Measurements from ENCODE around the gene BCAS3.

DNA sequence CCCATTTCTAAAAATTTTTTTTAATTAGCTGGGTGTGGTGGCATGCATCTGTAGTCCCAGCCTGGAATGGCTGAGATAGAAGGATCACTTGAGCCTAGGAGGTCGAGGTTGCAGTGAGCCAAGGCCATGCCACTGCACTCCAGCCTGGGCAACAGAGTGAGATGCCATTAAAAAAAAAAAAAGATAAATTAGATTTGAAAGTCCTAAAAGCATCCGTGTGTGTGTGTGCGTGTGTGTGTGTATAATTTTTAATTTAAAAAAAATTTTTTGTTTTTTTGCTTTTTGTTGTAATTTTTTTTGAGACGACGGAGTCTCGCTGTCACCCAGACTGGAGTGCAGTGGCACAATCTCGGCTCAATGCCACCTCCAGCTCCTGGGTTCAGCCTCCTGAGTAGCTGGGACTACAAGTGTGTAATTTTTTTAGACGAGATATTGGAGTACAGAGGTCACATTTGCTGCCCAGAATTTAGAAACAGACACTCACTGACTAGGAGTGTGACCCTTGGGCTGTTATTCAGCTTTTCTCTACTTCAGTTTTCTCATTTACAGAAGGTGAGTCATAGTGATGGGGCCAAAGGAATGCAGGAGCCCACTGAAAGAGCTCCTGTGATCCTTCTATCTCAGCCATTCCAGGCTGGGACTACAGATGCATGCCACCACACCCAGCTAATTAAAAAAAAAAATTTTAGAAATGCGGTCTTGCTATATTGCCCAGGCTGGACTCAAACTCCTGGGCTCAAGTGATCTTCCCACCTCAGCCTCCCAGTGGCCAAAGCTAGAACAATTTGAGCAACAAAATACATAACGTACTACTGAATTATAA, 749.0 kb downstream of the BCAS3 start:
- TF ChIP-seq SP1 (IDR thresholded peaks at IDR 0.05) (no peak), ARNT (IDR thresholded peaks at IDR 0.05) (no peak), FOXM1 (IDR thresholded peaks at IDR 0.05; ENCODE audit: borderline replicate concordance) (no peak), SUZ12 (IDR thresholded peaks at IDR 0.05) (no peak), HDGF (IDR thresholded peaks at IDR 0.05; ENCODE audit: borderline replicate concordance) (no peak), L3MBTL2 (conservative IDR thresholded peaks at IDR 0.05) (no peak), LEF1 (IDR thresholded peaks at IDR 0.05; ENCODE audit: borderline replicate concordance) (no peak), TARDBP (IDR thresholded peaks at IDR 0.05) (no peak), BHLHE40 (IDR thresholded peaks at IDR 0.05; ENCODE audit: borderline replicate concordance) (no peak), ZNF384 (IDR thresholded peaks at IDR 0.05) (no peak), CTBP1 (IDR thresholded peaks at IDR 0.05; ENCODE audit: borderline replicate concordance) (no peak), NFRKB (IDR thresholded peaks at IDR 0.05) (no peak), ELF4 (IDR thresholded peaks at IDR 0.05) (no peak)
- TF ChIP-seq, protein P1, sequence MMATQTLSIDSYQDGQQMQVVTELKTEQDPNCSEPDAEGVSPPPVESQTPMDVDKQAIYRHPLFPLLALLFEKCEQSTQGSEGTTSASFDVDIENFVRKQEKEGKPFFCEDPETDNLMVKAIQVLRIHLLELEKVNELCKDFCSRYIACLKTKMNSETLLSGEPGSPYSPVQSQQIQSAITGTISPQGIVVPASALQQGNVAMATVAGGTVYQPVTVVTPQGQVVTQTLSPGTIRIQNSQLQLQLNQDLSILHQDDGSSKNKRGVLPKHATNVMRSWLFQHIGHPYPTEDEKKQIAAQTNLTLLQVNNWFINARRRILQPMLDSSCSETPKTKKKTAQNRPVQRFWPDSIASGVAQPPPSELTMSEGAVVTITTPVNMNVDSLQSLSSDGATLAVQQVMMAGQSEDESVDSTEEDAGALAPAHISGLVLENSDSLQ (IDR thresholded peaks at IDR 0.05) = no peak
